Astrocyte of the spinal cord (primary cell): ENCODE measurements around the gene ZFAND5.
A peak's percentile ranks its signal among the peaks of the same experiment; 100 is the strongest.

ENCODE experiments used
- DNase-seq: peaks from one replicate; pipeline ENCODE4 v3.0.0; 2011; ENCODE audit warnings: low read depth, low spot score
- H3K4me3 ChIP-seq: 2 replicates; pipeline ENCODE4 v1.5.1; 2011; ENCODE audit warnings: low read depth, mild to moderate bottlenecking, low read length, moderate library complexity
- CTCF ChIP-seq: IDR thresholded peaks from 2 replicates; pipeline ENCODE4 v1.5.1; 2012; ENCODE audit warnings: low read depth, mild to moderate bottlenecking, low read length, inconsistent platforms
- in situ Hi-C: cut with HindIII; loops from 2 replicates; pipeline ENCODE4 v1.10.0; 2017; ENCODE audit warnings: low sequenced_read_pairs

The ZFAND5 gene

GRCh38 chr9:72356041-72356582, 8.9 kb downstream of the ZFAND5 start:
- DNase-seq, result peak; percentile 19
- TF ChIP-seq CTCF, result no peak
- in situ Hi-C loops, result loop anchor here (25.0 kb wide), 1 partner anchor 231 kb away; no protein-coding TSS in a partner anchor
- H3K4me3 ChIP-seq, result no peak overlapping the region

- in situ Hi-C loops, result loop anchor here (25.0 kb wide), 1 partner anchor 232 kb away; no protein-coding TSS in a partner anchor
- DNase-seq, result no peak
- no peak overlapping the region for H3K4me3 ChIP-seq
- TF ChIP-seq CTCF, result no peak
Observed at GRCh38 chr9:72355153-72355552, 9.9 kb downstream of the ZFAND5 start.

- no peak for TF ChIP-seq CTCF
Observed at GRCh38 chr9:72354704-72355103, 10.3 kb downstream of the ZFAND5 start.

GRCh38 chr9:72353455-72354116, 11.4 kb downstream of the ZFAND5 start:
- in situ Hi-C loops, result loop anchor here (25.0 kb wide), 1 partner anchor 234 kb away; no protein-coding TSS in a partner anchor
- DNase-seq, result peak; percentile 12
- TF ChIP-seq CTCF, result no peak
- H3K4me3 ChIP-seq, result no peak overlapping the region

More at GRCh38 chr9:72354704-72355103, 10.3 kb downstream of the ZFAND5 start:
- H3K4me3 ChIP-seq, result no peak overlapping the region
- DNase-seq, result no peak
- in situ Hi-C loops, result loop anchor here (25.0 kb wide), 1 partner anchor 233 kb away; no protein-coding TSS in a partner anchor

- DNase-seq, result peak; percentile 33
Observed at GRCh38 chr9:72352911-72353388, 12.1 kb downstream of the ZFAND5 start.

More at GRCh38 chr9:72352911-72353388, 12.1 kb downstream of the ZFAND5 start:
- H3K4me3 ChIP-seq, result no peak overlapping the region
- in situ Hi-C loops, result loop anchor here (25.0 kb wide), 1 partner anchor 234 kb away; no protein-coding TSS in a partner anchor
- TF ChIP-seq CTCF, result no peak
